HepG2 (cell line): ENCODE data around the gene CMTM8. TPM values are rescaled to one million over a fixed set of nuclear protein-coding genes. Genes with fewer than 3 reads are reported as not detected.

Experiments used
- ATAC-seq: fragments of 200-7000 bp; cut with Tn5 transposase; 3 replicates; pipeline ENCODE4 v1.9.1; 2020; ENCODE audit warnings: mild to moderate bottlenecking, moderate library complexity
- BruUV-seq: library from RNA; stranded (reverse); fragments of 400-500 nt; replicated peaks from 2 replicates; lab custom pipeline; 2021; lab: Mats Ljungman, UMichigan
- CTCF ChIA-PET: fragments of 300-600 bp; formaldehyde crosslinking; extraction: SDS; loops from one replicate; lab custom pipeline; 2021; ENCODE audit warnings: low total read pairs, inconsistent platforms, low intra/inter-chr PET ratio; lab: Yijun Ruan, JAX
- POLR2A ChIA-PET: fragments of 350-600 bp; sonication (Branson Sonifier 250); formaldehyde crosslinking; loops from one replicate; lab custom pipeline; 2020; ENCODE audit warnings: antibody characterized with exemption, inconsistent platforms; lab: Yijun Ruan, JAX
- DNase-seq: peaks from one replicate; pipeline ENCODE4 v3.0.0-alpha.2; 2015; ENCODE audit warnings: low spot score
- FAIRE-seq: peaks from 3 replicates; lab custom pipeline; 2011; peaks lifted over from hg19 to GRCh38; lab: Jason Lieb, UNC
- H2AFZ ChIP-seq: one replicate; pipeline ENCODE4 v1.6.1; 2011; ENCODE audit warnings: low read length, inconsistent platforms
- H3K27ac ChIP-seq: fragments of 300-600 bp; 3 replicates; pipeline ENCODE4 v1.8.0; 2011; ENCODE audit warnings: mixed run types, mild to moderate bottlenecking, mixed read lengths, low read length, inconsistent platforms; ENCODE audit not compliant: insufficient read depth; ENCODE audit errors: extremely low read length
- H3K27me3 ChIP-seq, 2 experiments: fragments of 200-600 bp in 1 of 2; 2 replicates in 1 of 2; 3 replicates in 1 of 2; pipeline versions ENCODE4 v1.6.0 to v1.8.0; 2011; ENCODE audit warnings: low read length in 2 of 2, mild to moderate bottlenecking in 2 of 2, moderate library complexity in 2 of 2, inconsistent platforms in 1 of 2; ENCODE audit not compliant: insufficient read depth in 2 of 2, control insufficient read depth in 1 of 2
- H3K36me3 ChIP-seq, 2 experiments: fragments of 200-600 bp in 1 of 2; replicated peaks in 1 of 2; 2 replicates in 1 of 2; 3 replicates in 1 of 2; pipeline versions ENCODE4 v1.5.1 to v1.8.0; 2011; ENCODE audit warnings: low read length in 2 of 2, inconsistent platforms in 1 of 2; ENCODE audit not compliant: insufficient read depth in 2 of 2, control insufficient read depth in 1 of 2
- H3K4me1 ChIP-seq: 2 replicates; pipeline ENCODE4 v1.5.1; 2012; ENCODE audit warnings: low read length, inconsistent platforms; ENCODE audit not compliant: insufficient read depth
- H3K4me2 ChIP-seq: 2 replicates; pipeline ENCODE4 v1.6.0; 2011; ENCODE audit warnings: low read depth, low read length, inconsistent platforms
- H3K4me3 ChIP-seq, 3 experiments: fragments of 200-600 bp in 1 of 3; sonication (generic), shearing (Covaris generic) in 1 of 3; replicated peaks in 1 of 3; 2 replicates each; pipeline ENCODE4 v1.5.1; 2011 to 2016; ENCODE audit warnings: low read length in 3 of 3, inconsistent platforms in 2 of 3, low read depth in 2 of 3, mild to moderate bottlenecking in 2 of 3, control low read depth in 1 of 3, mixed read lengths in 1 of 3; ENCODE audit not compliant: insufficient read depth in 1 of 3
- H3K79me2 ChIP-seq: one replicate; pipeline ENCODE4 v1.6.1; 2011; ENCODE audit warnings: low read length, inconsistent platforms; ENCODE audit not compliant: insufficient read depth
- H3K9ac ChIP-seq: 2 replicates; pipeline ENCODE4 v1.6.0; 2011; ENCODE audit warnings: mild to moderate bottlenecking, low read depth, low read length, inconsistent platforms; ENCODE audit not compliant: insufficient read depth
- H3K9me3 ChIP-seq: 2 replicates; pipeline ENCODE4 v1.5.1; 2012; ENCODE audit warnings: mild to moderate bottlenecking, low read length
- H4K20me1 ChIP-seq: 2 replicates; pipeline ENCODE4 v1.6.0; 2011; ENCODE audit warnings: inconsistent platforms, mild to moderate bottlenecking, low read length, moderate library complexity; ENCODE audit not compliant: insufficient read depth
- CENPX ChIP-seq: sonication (generic); formaldehyde crosslinking; IDR thresholded peaks from 2 replicates; pipeline ENCODE4 v1.9.0; 2021; ENCODE audit warnings: mild to moderate bottlenecking, missing genetic modification reagents, moderate library complexity
- GABPA ChIP-seq, 2 experiments: IDR thresholded peaks; 2 replicates each; pipeline ENCODE4 v1.6.1; 2011 to 2016; ENCODE audit warnings: low read depth in 2 of 2, low read length in 1 of 2, missing biosample characterization in 1 of 2, missing genetic modification characterization in 1 of 2
- POLR2A ChIP-seq, 2 experiments: IDR thresholded peaks; 2 replicates each; pipeline ENCODE4 v1.6.1; 2011; ENCODE audit warnings: low read depth in 2 of 2, low read length in 2 of 2, mild to moderate bottlenecking in 1 of 2, moderate library complexity in 1 of 2; ENCODE audit not compliant: insufficient read depth in 1 of 2
- WIZ ChIP-seq: sonication (generic); formaldehyde crosslinking; IDR thresholded peaks from 2 replicates; pipeline ENCODE4 v1.5.1; 2020; ENCODE audit warnings: mild to moderate bottlenecking, missing genetic modification reagents
- ZBTB42 ChIP-seq: sonication (generic); formaldehyde crosslinking; IDR thresholded peaks from 2 replicates; pipeline ENCODE4 v1.5.0; 2020; ENCODE audit warnings: mild to moderate bottlenecking, missing genetic modification reagents
- ZNF260 ChIP-seq: sonication (generic); formaldehyde crosslinking; IDR thresholded peaks from 2 replicates; pipeline ENCODE4 v1.4.0; 2020; ENCODE audit warnings: missing genetic modification reagents, low read depth, mild to moderate bottlenecking, borderline replicate concordance
- ZNF354B ChIP-seq: sonication (generic); formaldehyde crosslinking; IDR thresholded peaks from 2 replicates; pipeline ENCODE4 v1.8.0; 2022; ENCODE audit warnings: mild to moderate bottlenecking, missing genetic modification reagents
- ZNF432 ChIP-seq: sonication (generic); formaldehyde crosslinking; IDR thresholded peaks from 2 replicates; pipeline ENCODE4 v1.5.0; 2020; ENCODE audit warnings: missing genetic modification reagents, mild to moderate bottlenecking, borderline replicate concordance
- ZNF451 ChIP-seq: sonication (generic); formaldehyde crosslinking; IDR thresholded peaks from 2 replicates; pipeline ENCODE4 v1.5.0; 2020; ENCODE audit warnings: mild to moderate bottlenecking, missing genetic modification reagents
- ZNF496 ChIP-seq: sonication (generic); formaldehyde crosslinking; IDR thresholded peaks from 2 replicates; pipeline ENCODE4 v1.8.1; 2023; ENCODE audit warnings: mild to moderate bottlenecking, moderate library complexity, missing genetic modification reagents; ENCODE audit not compliant: insufficient replicate concordance
- ZNF530 ChIP-seq: sonication (generic); formaldehyde crosslinking; IDR thresholded peaks from 2 replicates; pipeline ENCODE4 v1.5.0; 2020; ENCODE audit warnings: low read depth, mild to moderate bottlenecking, missing genetic modification reagents
- ZSCAN31 ChIP-seq: sonication (generic); formaldehyde crosslinking; IDR thresholded peaks from 2 replicates; pipeline ENCODE4 v1.5.0; 2020; ENCODE audit warnings: low read depth, mild to moderate bottlenecking, missing genetic modification reagents
- WGBS: methylation state at CpG from one replicate; pipeline ENCODE4 v1.1.6; 2017; ENCODE audit warnings: low lambda C conversion rate; 5-methylcytosine and 5-hydroxymethylcytosine counted together
- in situ Hi-C: cut with HindIII; loops from 2 replicates; pipeline ENCODE4 v1.10.0; 2017; ENCODE audit warnings: low pct_unique_long_range_greater_than_20kb; ENCODE audit not compliant: extremely low pct_ligation_motif_present
- intact Hi-C: fragments of 100-400 bp; cut with micrococcal nuclease; formaldehyde crosslinking; loops from one replicate; pipeline ENCODE4 v1.10.0; 2022; ENCODE audit not compliant: unreplicated experiment
- polyA plus RNA-seq, 8 experiments: library from polyadenylated mRNA; depleted of rRNA in 3 of 8; stranded (reverse) in 7 of 8; unstranded in 1 of 8; fragments of >200 nt; fragmentation: Illumina TruSeq in 4 of 8; extraction: Trizol in 4 of 8; gene quantifications; 2 replicates each; pipeline versions ENCODE4 v1.2.1 to v1.2.3, GENCODE V29; 2011 to 2016; ENCODE audit warnings: low read depth in 4 of 8, missing spikeins in 1 of 8, mixed read lengths in 1 of 8; ENCODE audit not compliant: insufficient read depth in 1 of 8
- total RNA-seq, 5 experiments: library from RNA; depleted of rRNA; stranded (reverse); fragments of >200 nt; fragmentation: Illumina TruSeq; extraction: Trizol; gene quantifications; 2 replicates each; pipeline ENCODE4 v1.2.3, GENCODE V29; 2016; ENCODE audit warnings: low read depth in 1 of 5
- TF ChIP-seq, protein P1 (sequence below): sonication (generic); formaldehyde crosslinking; IDR thresholded peaks from 2 replicates; pipeline ENCODE4 v1.4.0; 2020; ENCODE audit warnings: mild to moderate bottlenecking, missing genetic modification reagents
- TF ChIP-seq, protein P2 (sequence below): sonication (generic); formaldehyde crosslinking; IDR thresholded peaks from 2 replicates; pipeline ENCODE4 v1.8.1; 2023; ENCODE audit warnings: mild to moderate bottlenecking, missing genetic modification reagents
- TF ChIP-seq, protein P3 (sequence below): IDR thresholded peaks from 2 replicates; pipeline ENCODE4 v1.6.1; 2012; ENCODE audit warnings: low read depth, low read length, improper control_type of control experiment
- TF ChIP-seq, protein P4 (sequence below): sonication (generic); formaldehyde crosslinking; IDR thresholded peaks from 2 replicates; pipeline ENCODE4 v1.4.0; 2020; ENCODE audit warnings: missing genetic modification reagents
- TF ChIP-seq, protein P5 (sequence below): sonication (generic); formaldehyde crosslinking; IDR thresholded peaks from 2 replicates; pipeline ENCODE4 v1.5.0; 2020; ENCODE audit warnings: mild to moderate bottlenecking, missing genetic modification reagents, moderate library complexity
- TF ChIP-seq, protein P6 (sequence below): sonication (generic); formaldehyde crosslinking; IDR thresholded peaks from 2 replicates; pipeline ENCODE4 v1.8.0; 2022; ENCODE audit warnings: mild to moderate bottlenecking, missing genetic modification reagents, moderate library complexity

The CMTM8 gene
- total and polyA plus RNA-seq, 2 of the 13 experiments (the other 11 are each of a cell fraction or from before 2014, with no cell fraction given): 8.9 to 15.8 TPM

DNA sequence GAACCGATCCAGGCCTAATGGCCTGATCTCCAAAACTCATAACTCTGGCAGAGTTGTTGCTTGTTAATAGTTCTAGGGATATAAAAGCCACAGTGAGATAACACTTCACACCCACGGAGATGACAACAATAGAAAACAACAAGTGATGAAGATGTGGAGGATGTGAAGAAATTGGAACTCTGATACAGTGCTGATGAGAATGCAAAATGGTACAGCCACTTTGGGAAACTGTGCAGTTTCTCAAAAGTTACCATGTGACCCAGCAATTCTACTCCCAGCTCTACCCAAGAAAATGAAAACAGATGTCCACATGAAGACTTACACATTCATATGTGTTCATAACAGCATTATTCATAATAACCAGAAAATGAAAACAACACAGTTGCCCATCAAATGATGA lies 157.0 kb downstream of the CMTM8 start:
- in situ Hi-C loops (no loop called here), intact Hi-C loops (loop anchor here (10.0 kb wide), 2 partner anchors 101 to 109 kb away; partner anchors contain the start of gene CMTM6)
- H3K4me2 ChIP-seq: no peak overlapping the region
- WGBS: 96% methylated on average over 2 of the region's 2 CpGs
- no peak overlapping the region for H3K9ac ChIP-seq
- H3K27me3 ChIP-seq: no peaks in the 10 kb centered on the region; a peak in 1 of 5 replicates
- TSS peak; percentile 27 for BruUV-seq
- peaks cover 3% of the 10 kb centered on the region; the same call in 1 of the 2 replicates for H4K20me1 ChIP-seq
- H2AFZ ChIP-seq: no peak overlapping the region
- FAIRE-seq (no peak), DNase-seq (no peak), ATAC-seq (no peak)
- no peak for TF ChIP-seq POLR2A (IDR thresholded peaks at IDR 0.05; ENCODE audit: insufficient read depth in 1 of 2, low read depth in 2 of 2, low read length in 2 of 2)
- TF ChIP-seq, protein P1, sequence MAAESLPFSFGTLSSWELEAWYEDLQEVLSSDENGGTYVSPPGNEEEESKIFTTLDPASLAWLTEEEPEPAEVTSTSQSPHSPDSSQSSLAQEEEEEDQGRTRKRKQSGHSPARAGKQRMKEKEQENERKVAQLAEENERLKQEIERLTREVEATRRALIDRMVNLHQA (CRISPR knock-in tag): no peak
- TF ChIP-seq, protein P2, sequence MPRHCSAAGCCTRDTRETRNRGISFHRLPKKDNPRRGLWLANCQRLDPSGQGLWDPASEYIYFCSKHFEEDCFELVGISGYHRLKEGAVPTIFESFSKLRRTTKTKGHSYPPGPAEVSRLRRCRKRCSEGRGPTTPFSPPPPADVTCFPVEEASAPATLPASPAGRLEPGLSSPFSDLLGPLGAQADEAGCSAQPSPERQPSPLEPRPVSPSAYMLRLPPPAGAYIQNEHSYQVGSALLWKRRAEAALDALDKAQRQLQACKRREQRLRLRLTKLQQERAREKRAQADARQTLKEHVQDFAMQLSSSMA (CRISPR knock-in tag): no peak
- TF ChIP-seq, protein P3, sequence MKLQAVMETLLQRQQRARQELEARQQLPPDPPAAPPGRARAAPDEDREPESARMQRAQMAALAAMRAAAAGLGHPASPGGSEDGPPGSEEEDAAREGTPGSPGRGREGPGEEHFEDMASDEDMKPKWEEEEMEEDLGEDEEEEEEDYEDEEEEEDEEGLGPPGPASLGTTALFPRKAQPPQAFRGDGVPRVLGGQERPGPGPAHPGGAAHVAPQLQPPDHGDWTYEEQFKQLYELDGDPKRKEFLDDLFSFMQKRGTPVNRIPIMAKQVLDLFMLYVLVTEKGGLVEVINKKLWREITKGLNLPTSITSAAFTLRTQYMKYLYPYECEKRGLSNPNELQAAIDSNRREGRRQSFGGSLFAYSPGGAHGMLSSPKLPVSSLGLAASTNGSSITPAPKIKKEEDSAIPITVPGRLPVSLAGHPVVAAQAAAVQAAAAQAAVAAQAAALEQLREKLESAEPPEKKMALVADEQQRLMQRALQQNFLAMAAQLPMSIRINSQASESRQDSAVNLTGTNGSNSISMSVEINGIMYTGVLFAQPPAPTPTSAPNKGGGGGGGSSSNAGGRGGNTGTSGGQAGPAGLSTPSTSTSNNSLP: no peak
- TF ChIP-seq ZNF530 (CRISPR knock-in tag): no peak
- TF ChIP-seq ZNF451: no peak
- no peak for TF ChIP-seq ZNF432 (CRISPR knock-in tag)
- TF ChIP-seq ZBTB42 (CRISPR knock-in tag): no peak
- no peak for TF ChIP-seq CENPX (CRISPR knock-in tag)
- TF ChIP-seq WIZ (CRISPR knock-in tag): no peak
- TF ChIP-seq, protein P4, sequence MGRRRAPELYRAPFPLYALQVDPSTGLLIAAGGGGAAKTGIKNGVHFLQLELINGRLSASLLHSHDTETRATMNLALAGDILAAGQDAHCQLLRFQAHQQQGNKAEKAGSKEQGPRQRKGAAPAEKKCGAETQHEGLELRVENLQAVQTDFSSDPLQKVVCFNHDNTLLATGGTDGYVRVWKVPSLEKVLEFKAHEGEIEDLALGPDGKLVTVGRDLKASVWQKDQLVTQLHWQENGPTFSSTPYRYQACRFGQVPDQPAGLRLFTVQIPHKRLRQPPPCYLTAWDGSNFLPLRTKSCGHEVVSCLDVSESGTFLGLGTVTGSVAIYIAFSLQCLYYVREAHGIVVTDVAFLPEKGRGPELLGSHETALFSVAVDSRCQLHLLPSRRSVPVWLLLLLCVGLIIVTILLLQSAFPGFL (CRISPR knock-in tag): no peak
- no peak for TF ChIP-seq ZNF496 (CRISPR knock-in tag)
- no peak for TF ChIP-seq ZSCAN31
- TF ChIP-seq, protein P5, sequence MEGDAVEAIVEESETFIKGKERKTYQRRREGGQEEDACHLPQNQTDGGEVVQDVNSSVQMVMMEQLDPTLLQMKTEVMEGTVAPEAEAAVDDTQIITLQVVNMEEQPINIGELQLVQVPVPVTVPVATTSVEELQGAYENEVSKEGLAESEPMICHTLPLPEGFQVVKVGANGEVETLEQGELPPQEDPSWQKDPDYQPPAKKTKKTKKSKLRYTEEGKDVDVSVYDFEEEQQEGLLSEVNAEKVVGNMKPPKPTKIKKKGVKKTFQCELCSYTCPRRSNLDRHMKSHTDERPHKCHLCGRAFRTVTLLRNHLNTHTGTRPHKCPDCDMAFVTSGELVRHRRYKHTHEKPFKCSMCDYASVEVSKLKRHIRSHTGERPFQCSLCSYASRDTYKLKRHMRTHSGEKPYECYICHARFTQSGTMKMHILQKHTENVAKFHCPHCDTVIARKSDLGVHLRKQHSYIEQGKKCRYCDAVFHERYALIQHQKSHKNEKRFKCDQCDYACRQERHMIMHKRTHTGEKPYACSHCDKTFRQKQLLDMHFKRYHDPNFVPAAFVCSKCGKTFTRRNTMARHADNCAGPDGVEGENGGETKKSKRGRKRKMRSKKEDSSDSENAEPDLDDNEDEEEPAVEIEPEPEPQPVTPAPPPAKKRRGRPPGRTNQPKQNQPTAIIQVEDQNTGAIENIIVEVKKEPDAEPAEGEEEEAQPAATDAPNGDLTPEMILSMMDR: no peak
- no peak for TF ChIP-seq GABPA (IDR thresholded peaks at IDR 0.05; ENCODE audit: low read depth, low read length)
- TF ChIP-seq GABPA (CRISPR knock-in tag; IDR thresholded peaks at IDR 0.05; ENCODE audit: low read depth): no peak
- TF ChIP-seq ZNF354B (CRISPR knock-in tag): no peak
- TF ChIP-seq, protein P6, sequence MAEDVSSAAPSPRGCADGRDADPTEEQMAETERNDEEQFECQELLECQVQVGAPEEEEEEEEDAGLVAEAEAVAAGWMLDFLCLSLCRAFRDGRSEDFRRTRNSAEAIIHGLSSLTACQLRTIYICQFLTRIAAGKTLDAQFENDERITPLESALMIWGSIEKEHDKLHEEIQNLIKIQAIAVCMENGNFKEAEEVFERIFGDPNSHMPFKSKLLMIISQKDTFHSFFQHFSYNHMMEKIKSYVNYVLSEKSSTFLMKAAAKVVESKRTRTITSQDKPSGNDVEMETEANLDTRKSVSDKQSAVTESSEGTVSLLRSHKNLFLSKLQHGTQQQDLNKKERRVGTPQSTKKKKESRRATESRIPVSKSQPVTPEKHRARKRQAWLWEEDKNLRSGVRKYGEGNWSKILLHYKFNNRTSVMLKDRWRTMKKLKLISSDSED (CRISPR knock-in tag): no peak
- TF ChIP-seq ZNF260: no peak
- H3K4me1 ChIP-seq: peaks cover 41% of the 10 kb centered on the region
- H3K36me3 ChIP-seq: 0 out of 5 replicates have a peak, but pooled peaks cover 0 to 2% of the 10 kb centered on the region in 2 experiments
- H3K27ac ChIP-seq: no peak overlapping the region
- ChIA-PET CTCF (no interaction called here), POLR2A (no interaction called here)
- peaks cover 52% of the 10 kb centered on the region for H3K79me2 ChIP-seq
- no peaks in the 10 kb centered on the region for H3K9me3 ChIP-seq
- no peak overlapping the region for H3K4me3 ChIP-seq
